T-helper 22 cell (primary cell): ENCODE data around the gene TMEM140.

Source experiments
- DNase-seq: peaks from one replicate; pipeline ENCODE4 v3.0.0-alpha.2; 2020; ENCODE audit warnings: low read depth

The TMEM140 gene

GRCh38 chr7:135174941-135175340 is 27.1 kb downstream of the TMEM140 start:
- no peak for DNase-seq

GRCh38 chr7:135175931-135176330 is 28.1 kb downstream of the TMEM140 start:
- no peak for DNase-seq

GRCh38 chr7:135177028-135177696 is 29.3 kb downstream of the TMEM140 start:
- DNase-seq, result no peak

GRCh38 chr7:135178364-135178763 is 30.5 kb downstream of the TMEM140 start:
- no peak for DNase-seq

- DNase-seq, result no peak
Measured at GRCh38 chr7:135179321-135179925, 31.6 kb downstream of the TMEM140 start.

GRCh38 chr7:135180122-135180521 is 32.2 kb downstream of the TMEM140 start:
- no peak for DNase-seq

GRCh38 chr7:135181261-135181928 is 33.5 kb downstream of the TMEM140 start:
- DNase-seq, result no peak

- DNase-seq, result no peak
Measured at GRCh38 chr7:135181929-135182678, 34.2 kb downstream of the TMEM140 start.

GRCh38 chr7:135183478-135183877 is 35.6 kb downstream of the TMEM140 start:
- no peak for DNase-seq

GRCh38 chr7:135184254-135184841 is 36.5 kb downstream of the TMEM140 start:
- no peak for DNase-seq

- DNase-seq, result no peak
Measured at GRCh38 chr7:135185471-135186260, 37.8 kb downstream of the TMEM140 start.

- no peak for DNase-seq
Measured at GRCh38 chr7:135186261-135186540, 38.3 kb downstream of the TMEM140 start.

- DNase-seq, result no peak
Measured at GRCh38 chr7:135186841-135187253, 39.0 kb downstream of the TMEM140 start.

- no peak for DNase-seq
Measured at GRCh38 chr7:135188298-135188984, 40.6 kb downstream of the TMEM140 start.

GRCh38 chr7:135189221-135189662 is 41.4 kb downstream of the TMEM140 start:
- no peak for DNase-seq

- DNase-seq, result no peak
Measured at GRCh38 chr7:135189961-135190360, 42.1 kb downstream of the TMEM140 start.

GRCh38 chr7:135190703-135191102 is 42.8 kb downstream of the TMEM140 start:
- no peak for DNase-seq

- DNase-seq, result no peak
Measured at GRCh38 chr7:135192914-135193536, 45.2 kb downstream of the TMEM140 start.

GRCh38 chr7:135193615-135194081 is 45.8 kb downstream of the TMEM140 start:
- no peak for DNase-seq

- DNase-seq, result no peak
Measured at GRCh38 chr7:135194494-135195095, 46.7 kb downstream of the TMEM140 start.
